Measurements from ENCODE around the gene MYEF2.

DNA sequence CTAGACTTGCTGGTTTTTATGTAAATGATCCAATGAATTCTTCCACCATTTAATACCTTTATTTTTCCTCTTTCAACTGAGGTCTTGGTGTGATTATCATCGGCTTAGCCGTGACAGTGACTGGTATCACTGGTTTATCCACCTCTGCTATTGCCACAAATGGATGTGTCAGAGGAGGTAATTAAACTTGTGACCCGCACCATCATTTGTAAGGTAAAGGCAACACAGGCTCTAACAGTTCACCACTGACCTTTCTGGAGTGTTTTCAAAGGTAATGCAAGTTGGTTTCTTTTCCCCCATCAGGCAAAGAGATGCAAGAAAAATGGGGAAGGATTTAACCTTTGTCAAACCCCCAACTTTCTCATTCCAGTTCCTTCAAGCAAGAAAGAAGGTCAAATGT lies 47.7 kb upstream of the MYEF2 start:
- TF ChIP-seq, protein P1, sequence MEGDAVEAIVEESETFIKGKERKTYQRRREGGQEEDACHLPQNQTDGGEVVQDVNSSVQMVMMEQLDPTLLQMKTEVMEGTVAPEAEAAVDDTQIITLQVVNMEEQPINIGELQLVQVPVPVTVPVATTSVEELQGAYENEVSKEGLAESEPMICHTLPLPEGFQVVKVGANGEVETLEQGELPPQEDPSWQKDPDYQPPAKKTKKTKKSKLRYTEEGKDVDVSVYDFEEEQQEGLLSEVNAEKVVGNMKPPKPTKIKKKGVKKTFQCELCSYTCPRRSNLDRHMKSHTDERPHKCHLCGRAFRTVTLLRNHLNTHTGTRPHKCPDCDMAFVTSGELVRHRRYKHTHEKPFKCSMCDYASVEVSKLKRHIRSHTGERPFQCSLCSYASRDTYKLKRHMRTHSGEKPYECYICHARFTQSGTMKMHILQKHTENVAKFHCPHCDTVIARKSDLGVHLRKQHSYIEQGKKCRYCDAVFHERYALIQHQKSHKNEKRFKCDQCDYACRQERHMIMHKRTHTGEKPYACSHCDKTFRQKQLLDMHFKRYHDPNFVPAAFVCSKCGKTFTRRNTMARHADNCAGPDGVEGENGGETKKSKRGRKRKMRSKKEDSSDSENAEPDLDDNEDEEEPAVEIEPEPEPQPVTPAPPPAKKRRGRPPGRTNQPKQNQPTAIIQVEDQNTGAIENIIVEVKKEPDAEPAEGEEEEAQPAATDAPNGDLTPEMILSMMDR (CRISPR knock-in tag; IDR thresholded peaks at IDR 0.05) = no peak
- TF ChIP-seq, protein P2, sequence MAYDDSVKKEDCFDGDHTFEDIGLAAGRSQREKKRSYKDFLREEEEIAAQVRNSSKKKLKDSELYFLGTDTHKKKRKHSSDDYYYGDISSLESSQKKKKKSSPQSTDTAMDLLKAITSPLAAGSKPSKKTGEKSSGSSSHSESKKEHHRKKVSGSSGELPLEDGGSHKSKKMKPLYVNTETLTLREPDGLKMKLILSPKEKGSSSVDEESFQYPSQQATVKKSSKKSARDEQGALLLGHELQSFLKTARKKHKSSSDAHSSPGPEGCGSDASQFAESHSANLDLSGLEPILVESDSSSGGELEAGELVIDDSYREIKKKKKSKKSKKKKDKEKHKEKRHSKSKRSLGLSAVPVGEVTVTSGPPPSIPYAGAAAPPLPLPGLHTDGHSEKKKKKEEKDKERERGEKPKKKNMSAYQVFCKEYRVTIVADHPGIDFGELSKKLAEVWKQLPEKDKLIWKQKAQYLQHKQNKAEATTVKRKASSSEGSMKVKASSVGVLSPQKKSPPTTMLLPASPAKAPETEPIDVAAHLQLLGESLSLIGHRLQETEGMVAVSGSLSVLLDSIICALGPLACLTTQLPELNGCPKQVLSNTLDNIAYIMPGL (CRISPR knock-in tag; IDR thresholded peaks at IDR 0.05; ENCODE audit: borderline replicate concordance in 1 of 2, low read depth in 1 of 2) = no peak
- TF ChIP-seq BCL6 (CRISPR knock-in tag; IDR thresholded peaks at IDR 0.05) (no peak), TAF1 (CRISPR knock-in tag; IDR thresholded peaks at IDR 0.05) (no peak), TCF7 (IDR thresholded peaks at IDR 0.05; ENCODE audit: low read depth) (no peak), ZNF777 (CRISPR knock-in tag; IDR thresholded peaks at IDR 0.05) (no peak)
- TF ChIP-seq, protein P3, sequence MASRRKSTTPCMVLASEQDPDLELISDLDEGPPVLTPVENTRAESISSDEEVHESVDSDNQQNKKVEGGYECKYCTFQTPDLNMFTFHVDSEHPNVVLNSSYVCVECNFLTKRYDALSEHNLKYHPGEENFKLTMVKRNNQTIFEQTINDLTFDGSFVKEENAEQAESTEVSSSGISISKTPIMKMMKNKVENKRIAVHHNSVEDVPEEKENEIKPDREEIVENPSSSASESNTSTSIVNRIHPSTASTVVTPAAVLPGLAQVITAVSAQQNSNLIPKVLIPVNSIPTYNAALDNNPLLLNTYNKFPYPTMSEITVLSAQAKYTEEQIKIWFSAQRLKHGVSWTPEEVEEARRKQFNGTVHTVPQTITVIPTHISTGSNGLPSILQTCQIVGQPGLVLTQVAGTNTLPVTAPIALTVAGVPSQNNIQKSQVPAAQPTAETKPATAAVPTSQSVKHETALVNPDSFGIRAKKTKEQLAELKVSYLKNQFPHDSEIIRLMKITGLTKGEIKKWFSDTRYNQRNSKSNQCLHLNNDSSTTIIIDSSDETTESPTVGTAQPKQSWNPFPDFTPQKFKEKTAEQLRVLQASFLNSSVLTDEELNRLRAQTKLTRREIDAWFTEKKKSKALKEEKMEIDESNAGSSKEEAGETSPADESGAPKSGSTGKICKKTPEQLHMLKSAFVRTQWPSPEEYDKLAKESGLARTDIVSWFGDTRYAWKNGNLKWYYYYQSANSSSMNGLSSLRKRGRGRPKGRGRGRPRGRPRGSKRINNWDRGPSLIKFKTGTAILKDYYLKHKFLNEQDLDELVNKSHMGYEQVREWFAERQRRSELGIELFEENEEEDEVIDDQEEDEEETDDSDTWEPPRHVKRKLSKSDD (CRISPR knock-in tag; IDR thresholded peaks at IDR 0.05; ENCODE audit: low read depth) = no peak
